H1 (cell line): Measurements from ENCODE around the gene ADARB2. TPM values are rescaled to one million over a fixed set of nuclear protein-coding genes. Genes with fewer than 3 reads are reported as not detected.

ENCODE experiments used
- CTCF ChIA-PET: fragments of 300-600 bp; sonication (Branson Sonifier 250); formaldehyde crosslinking; loops from one replicate; lab custom pipeline; 2021; ENCODE audit not compliant: partially characterized antibody; lab: Charles Lee
- POLR2A ChIA-PET: fragments of 300-600 bp; sonication (Branson Sonifier 250); formaldehyde crosslinking; loops from one replicate; lab custom pipeline; 2021; ENCODE audit warnings: inconsistent platforms; ENCODE audit not compliant: partially characterized antibody; lab: Charles Lee
- DNase-seq, 2 experiments: peaks; one replicate each; pipeline versions ENCODE4 v3.0.0 to v3.0.0-alpha.2; 2010 to 2022; ENCODE audit warnings: low spot score in 2 of 2, low read depth in 1 of 2, mixed read lengths in 1 of 2
- FAIRE-seq: peaks from 2 replicates; lab custom pipeline; 2011; peaks lifted over from hg19 to GRCh38; lab: Jason Lieb, UNC
- H2AFZ ChIP-seq: 2 replicates; pipeline ENCODE4 v1.8.1; 2012; ENCODE audit warnings: low read length, inconsistent platforms
- H2AK5ac ChIP-seq: 2 replicates; pipeline ENCODE4 v1.6.1; 2013; ENCODE audit warnings: low read depth, low read length
- H2BK120ac ChIP-seq: replicated peaks from 2 replicates; pipeline ENCODE3; 2013; ENCODE audit warnings: low read depth, low read length, inconsistent platforms
- H2BK12ac ChIP-seq: 2 replicates; pipeline ENCODE4 v1.6.1; 2013; ENCODE audit warnings: low read depth, low read length
- H2BK15ac ChIP-seq: 2 replicates; pipeline ENCODE4 v1.6.1; 2013; ENCODE audit warnings: low read length
- H2BK20ac ChIP-seq: 2 replicates; pipeline ENCODE4 v1.6.1; 2013; ENCODE audit warnings: low read length
- H2BK5ac ChIP-seq: 2 replicates; pipeline ENCODE4 v1.6.1; 2013; ENCODE audit warnings: low read depth, low read length
- H3K14ac ChIP-seq: 2 replicates; pipeline ENCODE4 v1.6.1; 2013; ENCODE audit warnings: inconsistent platforms; ENCODE audit not compliant: insufficient read length
- H3K18ac ChIP-seq: 2 replicates; pipeline ENCODE4 v1.6.1; 2013; ENCODE audit warnings: low read length; ENCODE audit errors: extremely low read depth
- H3K23ac ChIP-seq: 2 replicates; pipeline ENCODE4 v1.6.1; 2013; ENCODE audit warnings: inconsistent platforms; ENCODE audit not compliant: insufficient read length
- H3K23me2 ChIP-seq: 2 replicates; pipeline ENCODE4 v1.6.1; 2013; ENCODE audit warnings: low read depth, low read length
- H3K27ac ChIP-seq: 2 replicates; pipeline ENCODE4 v1.6.1; 2011; ENCODE audit warnings: low read depth, low read length, inconsistent platforms
- H3K27me3 ChIP-seq, 4 experiments: replicated peaks in 1 of 4; 1 replicate in 1 of 4; 2 replicates in 3 of 4; pipeline versions ENCODE4 v1.6.1 to v1.8.1; 2011 to 2013; ENCODE audit warnings: low read length in 3 of 4, mild to moderate bottlenecking in 3 of 4, inconsistent platforms in 2 of 4, mixed read lengths in 2 of 4, moderate library complexity in 1 of 4; ENCODE audit not compliant: control insufficient read depth in 3 of 4, insufficient read depth in 3 of 4; ENCODE audit errors: extremely low read depth in 1 of 4
- H3K36me3 ChIP-seq, 4 experiments: 2 replicates each; pipeline versions ENCODE4 v1.6.1 to v1.8.1; 2011 to 2013; ENCODE audit warnings: mild to moderate bottlenecking in 4 of 4, low read length in 3 of 4, moderate library complexity in 2 of 4, control low read depth in 1 of 4, inconsistent platforms in 1 of 4; ENCODE audit not compliant: insufficient read depth in 4 of 4, control insufficient read depth in 2 of 4
- H3K4ac ChIP-seq: replicated peaks from 2 replicates; pipeline ENCODE3; 2013; ENCODE audit warnings: low read length, low read depth, mixed read lengths, inconsistent platforms; ENCODE audit not compliant: insufficient read length
- H3K4me1 ChIP-seq, 4 experiments: replicated peaks in 1 of 4; 1 replicate in 1 of 4; 2 replicates in 3 of 4; pipeline versions ENCODE4 v1.6.1 to v1.8.1; 2011 to 2013; ENCODE audit warnings: low read length in 3 of 4, inconsistent platforms in 2 of 4, mixed read lengths in 1 of 4; ENCODE audit not compliant: insufficient read depth in 4 of 4, control insufficient read depth in 3 of 4
- H3K4me2 ChIP-seq, 2 experiments: 2 replicates each; pipeline versions ENCODE4 v1.6.1 to v1.8.1; 2011 to 2013; ENCODE audit warnings: low read depth in 2 of 2, low read length in 2 of 2, control low read depth in 1 of 2, inconsistent platforms in 1 of 2, mild to moderate bottlenecking in 1 of 2; ENCODE audit not compliant: insufficient read depth in 1 of 2
- H3K4me3 ChIP-seq, 4 experiments: fragments of 200-600, 300-600 bp in 1 of 4; sonication (generic), shearing (Covaris generic), sonication (Bioruptor Twin) in 1 of 4; 2 replicates each; pipeline versions ENCODE4 v1.5.1 to v1.8.1; 2011 to 2016; ENCODE audit warnings: low read length in 4 of 4, low read depth in 3 of 4, control low read depth in 2 of 4, inconsistent platforms in 2 of 4, mild to moderate bottlenecking in 2 of 4, mixed read lengths in 1 of 4, moderate library complexity in 1 of 4; ENCODE audit not compliant: insufficient read depth in 2 of 4; ENCODE audit errors: extremely low read depth in 1 of 4
- H3K56ac ChIP-seq: replicated peaks from 2 replicates; pipeline ENCODE3; 2013; ENCODE audit warnings: low read depth, mild to moderate bottlenecking, mixed read lengths, low read length, inconsistent platforms; ENCODE audit not compliant: insufficient read length
- H3K79me1 ChIP-seq: 2 replicates; pipeline ENCODE4 v1.6.1; 2013; ENCODE audit warnings: low read depth, low read length, control low read depth
- H3K79me2 ChIP-seq, 2 experiments: 2 replicates each; pipeline versions ENCODE4 v1.6.1 to v1.8.1; 2012 to 2013; ENCODE audit warnings: low read length in 2 of 2, mild to moderate bottlenecking in 2 of 2, inconsistent platforms in 1 of 2; ENCODE audit not compliant: insufficient read depth in 2 of 2, control insufficient read depth in 1 of 2
- H3K9ac ChIP-seq, 4 experiments: replicated peaks in 1 of 4; 1 replicate in 1 of 4; 2 replicates in 3 of 4; pipeline versions ENCODE4 v1.6.1 to v1.8.1; 2011 to 2013; ENCODE audit warnings: low read depth in 3 of 4, low read length in 3 of 4, control low read depth in 2 of 4, mild to moderate bottlenecking in 2 of 4, moderate library complexity in 2 of 4, inconsistent platforms in 1 of 4; ENCODE audit errors: extremely low read depth in 1 of 4
- H3K9me3 ChIP-seq, 2 experiments: 2 replicates each; pipeline versions ENCODE4 v1.6.1 to v1.8.1; 2012 to 2013; ENCODE audit warnings: mild to moderate bottlenecking in 2 of 2, moderate library complexity in 2 of 2, control low read depth in 1 of 2, inconsistent platforms in 1 of 2, low read depth in 1 of 2, low read length in 1 of 2, mixed read lengths in 1 of 2; ENCODE audit not compliant: insufficient read depth in 2 of 2
- H4K20me1 ChIP-seq, 2 experiments: replicated peaks in 1 of 2; 2 replicates each; pipeline versions ENCODE3 to v1.8.1; 2011 to 2013; ENCODE audit warnings: inconsistent platforms in 2 of 2, low read length in 2 of 2, mild to moderate bottlenecking in 1 of 2; ENCODE audit not compliant: insufficient read depth in 2 of 2, control insufficient read depth in 1 of 2
- H4K5ac ChIP-seq: 2 replicates; pipeline ENCODE4 v1.6.1; 2013; ENCODE audit warnings: low read length, low read depth, mixed read lengths, inconsistent platforms; ENCODE audit not compliant: insufficient read length
- H4K8ac ChIP-seq: 2 replicates; pipeline ENCODE4 v1.8.0; 2013; ENCODE audit warnings: mild to moderate bottlenecking, moderate library complexity, low read length, inconsistent platforms; ENCODE audit not compliant: insufficient read depth; ENCODE audit errors: extremely low read depth
- H4K91ac ChIP-seq: replicated peaks from 2 replicates; pipeline ENCODE3; 2013; ENCODE audit warnings: low read length, mixed read lengths, inconsistent platforms; ENCODE audit not compliant: insufficient read length
- ASH2L ChIP-seq: fragments of 200-600, 300-600 bp; sonication (generic); IDR thresholded peaks from one replicate; pipeline ENCODE4 v1.7.1; 2017; ENCODE audit warnings: low read length
- BCL11A ChIP-seq, 2 experiments: IDR thresholded peaks; one replicate each; pipeline ENCODE4 v1.6.1; 2011; ENCODE audit warnings: low read depth in 2 of 2, low read length in 2 of 2, mild to moderate bottlenecking in 2 of 2
- CHD1 ChIP-seq: IDR thresholded peaks from 2 replicates; pipeline ENCODE4 v1.6.1; 2012; ENCODE audit warnings: low read depth, low read length, improper control_type of control experiment
- EP300 ChIP-seq, 2 experiments: IDR thresholded peaks; 1 replicate in 1 of 2; 2 replicates in 1 of 2; pipeline ENCODE4 v1.6.1; 2011 to 2012; ENCODE audit warnings: low read depth in 2 of 2, low read length in 2 of 2, mild to moderate bottlenecking in 2 of 2, borderline replicate concordance in 1 of 2, inconsistent platforms in 1 of 2, moderate library complexity in 1 of 2
- FOSL1 ChIP-seq: IDR thresholded peaks from 2 replicates; pipeline ENCODE4 v1.6.1; 2011; ENCODE audit warnings: mild to moderate bottlenecking, low read depth, low read length, moderate library complexity; ENCODE audit not compliant: insufficient read depth
- POU5F1 ChIP-seq: IDR thresholded peaks from 2 replicates; pipeline ENCODE4 v1.6.1; 2011; ENCODE audit warnings: low read depth, mild to moderate bottlenecking, low read length, moderate library complexity
- RAD21 ChIP-seq, 2 experiments: IDR thresholded peaks in 1 of 2; conservative IDR thresholded peaks in 1 of 2; 2 replicates each; pipeline ENCODE4 v1.6.1; 2011; ENCODE audit warnings: low read depth in 2 of 2, low read length in 2 of 2, improper control_type of control experiment in 1 of 2, inconsistent platforms in 1 of 2, mild to moderate bottlenecking in 1 of 2, moderate library complexity in 1 of 2
- RBBP5 ChIP-seq: IDR thresholded peaks from 2 replicates; pipeline ENCODE4 v1.7.1; 2012; ENCODE audit warnings: low read depth, mild to moderate bottlenecking, inconsistent platforms, low read length, moderate library complexity, borderline replicate concordance
- RFX5 ChIP-seq: IDR thresholded peaks from 2 replicates; pipeline ENCODE4 v1.6.1; 2011; ENCODE audit warnings: low read depth, low read length, improper control_type of control experiment, borderline replicate concordance
- RXRA ChIP-seq: IDR thresholded peaks from 2 replicates; pipeline ENCODE4 v1.6.1; 2011; ENCODE audit warnings: low read depth, mild to moderate bottlenecking, low read length, moderate library complexity; ENCODE audit not compliant: insufficient read depth
- SP4 ChIP-seq: IDR thresholded peaks from 2 replicates; pipeline ENCODE4 v1.6.1; 2012; ENCODE audit warnings: low read length, inconsistent platforms
- TAF7 ChIP-seq: optimal IDR thresholded peaks from 2 replicates; pipeline ENCODE3; 2011; ENCODE audit warnings: low read depth, mild to moderate bottlenecking, inconsistent platforms, low read length, moderate library complexity, borderline replicate concordance
- TEAD4 ChIP-seq: IDR thresholded peaks from 2 replicates; pipeline ENCODE4 v1.6.1; 2012; ENCODE audit warnings: low read depth, low read length, inconsistent platforms, mixed read lengths
- WGBS, 2 experiments: shearing (Covaris generic) in 1 of 2; methylation state at CpG; one replicate each; pipeline versions ENCODE4 v1.1.6 to v1.1.7; 2013 to 2015; ENCODE audit warnings: low lambda C conversion rate in 2 of 2, mixed read lengths in 2 of 2, inconsistent platforms in 1 of 2, low coverage in 1 of 2, missing lambda C conversion rate in 1 of 2; ENCODE audit not compliant: insufficient replicate concordance in 2 of 2, insufficient coverage in 1 of 2, insufficient read length in 1 of 2; ENCODE audit errors: extremely low coverage in 1 of 2, missing lambda C conversion rate in 1 of 2; 5-methylcytosine and 5-hydroxymethylcytosine counted together
- polyA plus RNA-seq, 7 experiments: library from polyadenylated mRNA; depleted of rRNA in 3 of 7; stranded (reverse) in 5 of 7; unstranded in 2 of 7; fragments of >200 nt in 5 of 7; fragments of 200-250 nt in 2 of 7; gene quantifications; 1 replicate in 5 of 7; 2 replicates in 1 of 7; 4 replicates in 1 of 7; pipeline versions ENCODE4 v1.2.1 to v1.2.3, GENCODE V29; 2011 to 2013; ENCODE audit warnings: missing spikeins in 2 of 7, mixed read lengths in 2 of 7
- total RNA-seq: library from RNA; stranded (reverse); fragmentation: NEBNext Ultra II Directional; extraction: Animal tissue kit (Norgen Biotek cat#: 25700); gene quantifications from 2 replicates; pipeline ENCODE4 v1.2.1, GENCODE V29; 2021
- TF ChIP-seq, protein P1 (sequence below): IDR thresholded peaks from 2 replicates; pipeline ENCODE4 v1.6.1; 2012; ENCODE audit warnings: inconsistent platforms

The ADARB2 gene
- total and polyA plus RNA-seq, 2 of the 8 experiments (the other 6 are each of a cell fraction or from before 2014, with no cell fraction given), result 2.2 to 2.8 TPM

DNA sequence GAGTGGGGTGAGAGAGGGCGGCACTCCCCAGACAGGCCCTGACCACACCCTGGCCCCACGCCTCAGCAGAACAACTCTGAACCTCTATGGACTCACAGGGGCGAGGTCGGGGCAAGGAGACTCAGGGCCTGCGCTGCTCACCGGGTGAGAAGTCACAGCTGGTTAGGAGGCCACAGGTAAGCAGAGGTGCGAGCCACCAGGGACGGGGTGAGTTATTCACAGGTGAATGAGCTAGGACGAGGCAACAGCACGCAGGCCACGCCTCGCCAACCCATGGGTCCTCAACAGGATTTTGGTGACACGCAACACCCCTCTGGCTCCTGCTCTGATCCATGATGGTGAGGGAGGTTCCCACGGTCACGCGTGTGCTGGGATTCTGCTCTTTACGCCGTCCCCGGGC lies 202.5 kb downstream of the ADARB2 start:
- ChIA-PET POLR2A (no interaction called here), CTCF (interaction anchor here (0.7 to 1.0 kb wide), 2 partner anchors 42 to 162 kb away, joined by 3 read pairs; no protein-coding TSS in a partner anchor)
- Histone ChIP-seq H4K91ac (no peak overlapping the region), H3K4me2 (no peak overlapping the region), H4K20me1 (no peaks in the 10 kb centered on the region), H3K79me1 (no peaks in the 10 kb centered on the region), H3K79me2 (no peaks in the 10 kb centered on the region), H2AFZ (no peak overlapping the region), H3K9ac (no peak overlapping the region), H2BK5ac (no peak overlapping the region; the same call in 1 of the 2 replicates), H2BK12ac (no peak overlapping the region), H3K27me3 (no peaks in the 10 kb centered on the region; a peak in 1 of 7 replicates), H3K4me1 (no peaks in the 10 kb centered on the region; a peak in 1 of 7 replicates), H4K5ac (no peak overlapping the region), H3K14ac (no peak overlapping the region), H3K9me3 (no peaks in the 10 kb centered on the region), H3K4me3 (no peak overlapping the region), H3K18ac (no peak overlapping the region), H3K36me3 (no peaks in the 10 kb centered on the region), H3K27ac (no peak overlapping the region), H3K56ac (no peak overlapping the region), H3K23me2 (no peaks in the 10 kb centered on the region), H2AK5ac (no peak overlapping the region), H3K4ac (no peak overlapping the region), H2BK15ac (no peak overlapping the region), H4K8ac (no peak overlapping the region; the same call in 1 of the 2 replicates), H3K23ac (no peak overlapping the region), H2BK120ac (no peak overlapping the region), H2BK20ac (no peak overlapping the region)
- 90% methylated on average over 19 of the region's 19 CpGs; no CpG with 5 or more reads in 1 of the 2 experiments for WGBS, 2 experiments
- DNase-seq (no peak), FAIRE-seq (no peak)
- TF ChIP-seq CHD1 (no peak), BCL11A (IDR thresholded peaks at IDR 0.05; ENCODE audit: low read depth in 2 of 2, low read length in 2 of 2) (no peak), RXRA (no peak), EP300 (IDR thresholded peaks at IDR 0.05; ENCODE audit: borderline replicate concordance in 1 of 2, low read depth in 2 of 2, low read length in 2 of 2) (no peak), RBBP5 (no peak), ASH2L (no peak), RFX5 (no peak), TAF7 (no peak), POU5F1 (no peak), TEAD4 (no peak), SP4 (no peak), FOSL1 (no peak), RAD21 (IDR thresholded peaks at IDR 0.05 in 1 of 2, conservative IDR thresholded peaks at IDR 0.05 in 1 of 2; ENCODE audit: low read depth in 2 of 2, low read length in 2 of 2) (no peak)
- TF ChIP-seq, protein P1, sequence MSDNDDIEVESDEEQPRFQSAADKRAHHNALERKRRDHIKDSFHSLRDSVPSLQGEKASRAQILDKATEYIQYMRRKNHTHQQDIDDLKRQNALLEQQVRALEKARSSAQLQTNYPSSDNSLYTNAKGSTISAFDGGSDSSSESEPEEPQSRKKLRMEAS, result no peak
